Nephron progenitor cell (in vitro differentiated cells): ENCODE results near the gene FAAH.
"Not testable (repeated sequence)": the region's sequence is repeated elsewhere in the genome, so short reads cannot be mapped to it uniquely, and the experiment has no call there.

Source experiments
- DNase-seq: peaks from one replicate; pipeline ENCODE4 v3.0.0; 2021
- H3K27ac Mint-ChIP-seq: 2 replicates; pipeline ENCODE4 v1.8.0; 2021; ENCODE audit warnings: mild to moderate bottlenecking, moderate library complexity, mixed read lengths
- H3K27me3 Mint-ChIP-seq: 2 replicates; pipeline ENCODE4 v1.8.0; 2021; ENCODE audit warnings: mild to moderate bottlenecking, low read depth, mixed read lengths; ENCODE audit not compliant: poor library complexity
- H3K36me3 Mint-ChIP-seq: 2 replicates; pipeline ENCODE4 v1.8.0; 2021; ENCODE audit warnings: low read depth, mixed read lengths
- H3K4me1 Mint-ChIP-seq: 2 replicates; pipeline ENCODE4 v1.8.0; 2021; ENCODE audit warnings: mixed read lengths
- H3K4me3 Mint-ChIP-seq: 2 replicates; pipeline ENCODE4 v1.8.0; 2021; ENCODE audit warnings: mild to moderate bottlenecking, moderate library complexity, mixed read lengths
- H3K9me3 Mint-ChIP-seq: 2 replicates; pipeline ENCODE4 v1.8.0; 2021; ENCODE audit warnings: mild to moderate bottlenecking, moderate library complexity, mixed read lengths
- CTCF ChIP-seq: fragments of 200-600 bp; sonication (generic); IDR thresholded peaks from 2 replicates; pipeline ENCODE4 v1.5.0; 2021; ENCODE audit warnings: antibody characterized with exemption

The FAAH gene

GRCh38 chr1:46394108-46394871 lies at the start of gene FAAH:
TSS of gene FAAH (plus strand) at chr1:46394317. CDS start at chr1:46394349, 32 bp downstream.
- Mint-ChIP-seq H3K4me3 (peak within 1 kb of the TSS; percentile 88), H3K36me3 (peaks cover 16% of the 10 kb centered on the region), H3K27me3 (peaks cover 83% of the 10 kb centered on the region), H3K9me3 (peaks cover 28% of the 10 kb centered on the region), H3K4me1 (peaks cover 54% of the 10 kb centered on the region), H3K27ac (no peak within 1 kb of the TSS)
- TF ChIP-seq CTCF = no peak
- peak; percentile 85 for DNase-seq

GRCh38 chr1:46344481-46344880 lies 49.6 kb upstream of the FAAH start:
- Mint-ChIP-seq H3K9me3 (no peaks in the 10 kb centered on the region), H3K36me3 (peaks cover 51% of the 10 kb centered on the region), H3K27ac (peak overlapping the region; percentile 62), H3K4me1 (peaks cover 48% of the 10 kb centered on the region), H3K4me3 (no peak overlapping the region), H3K27me3 (no peaks in the 10 kb centered on the region)
- no peak for TF ChIP-seq CTCF
- DNase-seq = no peak

GRCh38 chr1:46345281-46345680 lies 48.8 kb upstream of the FAAH start:
- no peak for TF ChIP-seq CTCF
- no peak for DNase-seq
- no peaks in the 10 kb centered on the region for H3K9me3 Mint-ChIP-seq
- peaks cover 59% of the 10 kb centered on the region for H3K36me3 Mint-ChIP-seq
- H3K4me3 Mint-ChIP-seq = no peak overlapping the region
- peaks cover 43% of the 10 kb centered on the region for H3K4me1 Mint-ChIP-seq
- H3K27me3 Mint-ChIP-seq = no peaks in the 10 kb centered on the region
- peak overlapping the region; percentile 64 for H3K27ac Mint-ChIP-seq

- Mint-ChIP-seq H3K27me3 (no peaks in the 10 kb centered on the region), H3K27ac (no peak overlapping the region), H3K9me3 (no peaks in the 10 kb centered on the region), H3K4me1 (peaks cover 4% of the 10 kb centered on the region), H3K36me3 (peaks cover 76% of the 10 kb centered on the region), H3K4me3 (no peak overlapping the region)
- DNase-seq = no peak
- no peak for TF ChIP-seq CTCF
Observed at GRCh38 chr1:46352363-46352762, 41.8 kb upstream of the FAAH start.

GRCh38 chr1:46355920-46356319 lies 38.2 kb upstream of the FAAH start:
- not testable (repeated sequence) for H3K27ac Mint-ChIP-seq, H3K9me3 Mint-ChIP-seq, H3K4me3 Mint-ChIP-seq, DNase-seq, H3K27me3 Mint-ChIP-seq, H3K4me1 Mint-ChIP-seq
- H3K36me3 Mint-ChIP-seq = peaks cover 72% of the 10 kb centered on the region

GRCh38 chr1:46362158-46362557 lies 32.0 kb upstream of the FAAH start:
- Mint-ChIP-seq H3K27ac (peak overlapping the region; percentile 95), H3K4me3 (no peak overlapping the region), H3K9me3 (no peaks in the 10 kb centered on the region), H3K36me3 (peaks cover 58% of the 10 kb centered on the region), H3K27me3 (peaks cover 3% of the 10 kb centered on the region), H3K4me1 (no peaks in the 10 kb centered on the region)
- DNase-seq = no peak
- TF ChIP-seq CTCF = no peak
